ENCODE measurements around the gene NKD1.

NKD1 gene

DNA sequence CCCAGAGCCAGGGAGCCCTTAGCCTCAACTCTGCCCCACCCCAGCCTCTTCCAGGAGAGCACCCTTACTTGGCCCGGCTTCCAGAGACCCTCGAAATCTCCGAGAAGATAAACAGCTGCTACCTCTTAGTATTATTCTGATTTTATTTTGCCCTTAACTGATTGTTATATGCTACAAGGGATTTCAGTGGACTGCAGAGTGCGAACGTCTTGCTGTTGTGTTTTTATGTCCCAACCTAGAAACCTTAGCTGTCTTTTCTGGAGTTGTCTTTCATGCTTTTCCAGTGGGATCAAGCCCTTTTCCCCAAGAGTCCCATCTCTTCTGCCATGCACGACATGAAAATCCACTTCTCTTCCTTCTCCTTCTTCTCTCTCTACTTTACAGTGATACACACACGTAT, 85.9 kb downstream of the NKD1 start:
- no peak for DNase-seq

DNA sequence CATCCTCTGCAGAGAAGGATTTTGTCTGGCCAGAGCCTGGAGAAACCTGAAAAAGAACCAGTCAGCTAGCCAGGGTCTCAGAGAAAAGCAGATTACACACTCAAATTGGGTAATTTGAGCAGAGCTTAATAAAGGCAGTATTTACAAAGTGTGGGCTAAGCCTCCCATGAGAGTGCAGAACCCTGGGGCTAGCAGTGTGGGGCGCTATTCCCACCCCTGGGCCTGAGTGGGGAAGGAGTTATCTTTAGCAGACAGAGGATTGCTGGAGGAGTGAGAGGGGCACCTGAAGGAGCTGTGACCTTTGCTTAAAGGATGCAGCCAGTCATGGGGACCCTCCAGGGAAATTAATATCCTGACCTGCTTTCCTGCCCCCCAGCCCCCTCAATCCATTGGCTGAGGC, 86.8 kb downstream of the NKD1 start:
- no peak for DNase-seq

GRCh38 chr16:50635505-50636392, 87.6 kb downstream of the NKD1 start:
- DNase-seq = no peak

GRCh38 chr16:50636753-50637374, 88.7 kb downstream of the NKD1 start:
- DNase-seq = no peak

GRCh38 chr16:50637716-50638602, 89.8 kb downstream of the NKD1 start:
- no peak for DNase-seq

GRCh38 chr16:50638816-50639670, 90.8 kb downstream of the NKD1 start:
- DNase-seq = no peak

GRCh38 chr16:50640391-50640790, 92.2 kb downstream of the NKD1 start:
- no peak for DNase-seq

DNA sequence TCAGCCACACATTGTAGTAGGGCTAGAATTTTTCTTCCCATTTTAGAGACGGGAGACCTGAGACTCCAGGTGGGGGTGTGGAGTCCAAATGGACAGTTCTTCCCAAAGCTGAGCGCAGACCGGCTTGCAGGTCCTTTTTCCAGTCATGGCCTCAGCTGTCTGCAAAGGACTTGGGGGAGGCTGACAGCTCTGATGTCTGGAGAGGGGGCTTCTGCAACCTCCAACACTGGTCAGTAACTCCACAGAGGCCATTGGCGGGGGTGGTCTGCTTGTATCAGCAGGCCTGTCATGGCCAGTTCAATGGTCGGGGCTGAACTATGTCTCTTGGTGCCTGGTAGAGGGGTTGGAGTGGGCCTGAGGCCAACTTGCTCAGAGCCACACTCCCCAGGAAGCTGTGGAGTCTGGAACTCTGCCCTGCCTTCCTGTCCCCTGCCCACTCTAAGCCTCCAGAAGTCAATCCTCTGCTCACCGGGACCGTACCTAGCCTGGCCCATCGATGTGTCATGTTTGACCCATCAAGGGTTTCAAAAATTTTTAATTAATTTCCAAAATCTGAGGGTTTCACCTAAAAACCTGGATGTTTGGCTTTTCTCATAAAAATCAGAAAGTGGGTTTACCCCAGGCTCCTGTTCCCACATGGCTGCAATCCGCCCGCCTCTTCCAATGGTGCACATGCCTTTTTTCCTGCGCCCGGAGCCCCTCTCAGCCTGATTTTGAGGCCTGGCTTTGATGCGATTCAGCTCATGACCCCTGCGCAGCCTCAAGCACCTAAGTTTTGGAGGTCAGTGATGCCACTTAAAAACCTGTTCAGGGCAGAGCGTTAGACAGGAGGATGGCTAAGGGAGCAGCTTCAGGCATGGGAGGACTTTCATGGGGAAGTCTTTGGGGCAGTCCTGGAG, 93.0 kb downstream of the NKD1 start:
- DNase-seq = no peak

DNA sequence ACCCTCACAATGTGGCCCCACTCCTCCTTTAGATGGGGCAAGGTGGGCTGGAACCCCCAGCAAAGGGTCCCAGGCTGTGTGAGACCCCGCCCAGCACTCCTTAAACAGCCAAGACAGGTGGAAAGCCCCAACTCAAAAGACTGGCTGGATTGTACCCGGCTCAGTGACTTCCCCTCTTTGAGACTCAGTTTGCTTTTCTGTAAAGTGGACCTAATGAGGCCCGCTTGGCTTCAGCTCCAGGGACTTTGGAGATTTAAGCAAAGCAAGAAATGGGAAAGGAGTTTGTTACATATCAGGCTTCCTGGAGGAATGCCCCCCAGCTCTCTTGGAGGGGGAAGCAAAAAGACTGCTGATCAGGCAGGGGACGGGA, 93.6 kb downstream of the NKD1 start:
- no peak for DNase-seq

- no peak for DNase-seq
Measured at GRCh38 chr16:50642349-50642748, 94.2 kb downstream of the NKD1 start.

DNA sequence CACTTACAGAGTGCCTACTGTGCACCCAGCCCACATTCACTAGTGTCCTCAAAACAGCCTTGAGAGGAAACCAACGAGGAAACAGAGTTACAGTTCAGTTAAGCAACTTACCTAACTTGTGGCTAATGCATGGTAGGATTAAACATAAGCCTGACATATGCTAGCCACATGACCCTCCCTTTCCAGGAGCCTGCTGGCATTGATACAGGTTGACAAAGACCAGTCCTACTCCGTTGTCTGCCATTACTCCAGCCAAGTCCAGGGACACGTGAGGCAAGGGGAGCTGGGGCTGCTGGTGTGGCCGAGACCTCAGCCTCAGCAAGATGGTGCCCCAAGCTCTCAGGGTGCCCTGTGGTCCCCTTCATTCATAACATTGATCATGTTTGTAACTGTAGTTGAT, 95.0 kb downstream of the NKD1 start:
- no peak for DNase-seq

DNA sequence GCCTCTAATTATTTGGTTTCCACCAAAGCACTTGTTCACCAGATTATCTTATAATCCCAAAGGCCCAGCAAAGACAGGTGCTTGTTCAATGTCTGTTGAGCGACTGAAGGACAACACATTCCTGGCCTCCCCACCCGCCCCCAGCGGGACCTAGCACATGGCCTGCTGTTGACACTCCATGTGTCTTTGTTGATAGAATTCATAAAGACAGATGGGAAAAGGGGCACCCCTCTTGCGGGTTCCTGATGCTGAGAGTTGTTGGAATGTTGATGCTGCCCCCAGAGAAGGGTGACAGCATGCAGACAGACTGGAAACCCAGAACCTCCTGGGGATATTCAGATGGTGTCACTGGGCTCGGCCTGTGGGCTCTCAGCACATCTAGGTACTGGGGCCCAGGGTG, 96.0 kb downstream of the NKD1 start:
- DNase-seq = no peak

DNA sequence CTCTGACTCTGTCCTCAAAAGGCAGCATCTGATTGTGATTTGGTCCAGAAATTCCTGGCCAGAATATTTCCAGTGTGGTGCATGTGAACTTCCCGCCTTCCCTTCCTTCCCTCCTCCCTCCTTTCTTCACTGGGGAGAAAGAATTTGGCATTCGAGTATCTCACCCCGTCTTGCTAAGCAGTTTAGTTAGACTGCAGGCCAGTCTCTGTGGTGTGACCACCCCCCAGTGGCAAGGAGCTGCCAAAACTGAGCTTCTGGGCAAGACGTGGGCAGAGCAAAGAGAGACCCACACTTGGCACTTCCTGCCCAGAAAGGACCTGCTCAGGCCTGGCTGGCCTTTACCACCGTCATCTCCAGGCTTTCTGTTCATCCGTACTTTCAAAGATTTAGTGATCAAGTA, 96.5 kb downstream of the NKD1 start:
- DNase-seq = no peak

GRCh38 chr16:50645563-50646220, 97.5 kb downstream of the NKD1 start:
- DNase-seq = no peak

DNA sequence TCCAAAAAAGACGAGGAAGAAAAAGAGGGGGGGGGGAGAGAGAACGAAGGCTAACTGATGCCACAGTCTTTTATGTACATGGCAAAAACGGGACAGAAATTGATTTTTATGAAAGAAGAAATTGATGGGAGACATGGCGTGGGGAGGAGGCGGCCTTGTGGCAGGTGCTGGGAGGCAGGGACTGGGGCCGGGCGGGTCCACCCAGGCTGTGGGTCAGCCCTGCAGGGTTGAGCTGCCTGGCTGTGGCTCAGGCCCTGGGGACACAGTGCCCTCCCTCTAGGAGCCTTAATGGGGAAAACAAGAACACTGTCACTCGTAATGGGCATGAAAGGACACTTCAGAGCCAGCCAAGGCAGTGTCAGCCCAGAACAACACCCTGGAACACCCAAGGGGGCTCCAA, 98.1 kb downstream of the NKD1 start:
- DNase-seq = no peak

DNA sequence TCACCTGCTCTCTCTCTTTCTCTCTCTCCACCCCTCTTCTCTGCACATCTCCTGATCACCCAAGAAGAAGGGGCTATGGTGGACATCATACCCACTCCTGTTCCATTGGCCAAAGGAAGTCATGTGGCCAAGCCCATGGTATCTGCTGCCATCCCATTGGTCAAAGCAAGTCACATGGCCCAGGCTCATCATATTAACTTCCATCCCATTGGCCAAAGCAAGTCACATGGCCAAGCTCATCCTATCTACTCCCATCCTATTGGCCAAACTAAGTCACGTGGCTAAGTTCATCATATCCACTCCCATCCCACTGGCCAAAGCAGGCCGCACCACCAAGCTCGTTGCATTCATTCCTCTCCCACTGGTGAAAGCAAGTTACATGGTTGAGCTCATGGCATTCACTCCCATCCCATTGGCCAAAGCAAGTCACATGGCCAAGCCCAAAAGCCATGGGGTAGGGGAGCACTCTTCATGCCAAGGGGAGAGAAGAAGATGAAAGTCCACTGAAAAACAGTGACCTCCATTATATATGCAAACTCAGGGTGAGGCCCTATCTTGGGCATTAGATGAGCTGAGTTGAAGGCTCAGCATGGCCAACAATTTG, 103.7 kb downstream of the NKD1 start:
- no peak for DNase-seq

GRCh38 chr16:50652836-50653425, 104.7 kb downstream of the NKD1 start:
- DNase-seq = no peak

DNA sequence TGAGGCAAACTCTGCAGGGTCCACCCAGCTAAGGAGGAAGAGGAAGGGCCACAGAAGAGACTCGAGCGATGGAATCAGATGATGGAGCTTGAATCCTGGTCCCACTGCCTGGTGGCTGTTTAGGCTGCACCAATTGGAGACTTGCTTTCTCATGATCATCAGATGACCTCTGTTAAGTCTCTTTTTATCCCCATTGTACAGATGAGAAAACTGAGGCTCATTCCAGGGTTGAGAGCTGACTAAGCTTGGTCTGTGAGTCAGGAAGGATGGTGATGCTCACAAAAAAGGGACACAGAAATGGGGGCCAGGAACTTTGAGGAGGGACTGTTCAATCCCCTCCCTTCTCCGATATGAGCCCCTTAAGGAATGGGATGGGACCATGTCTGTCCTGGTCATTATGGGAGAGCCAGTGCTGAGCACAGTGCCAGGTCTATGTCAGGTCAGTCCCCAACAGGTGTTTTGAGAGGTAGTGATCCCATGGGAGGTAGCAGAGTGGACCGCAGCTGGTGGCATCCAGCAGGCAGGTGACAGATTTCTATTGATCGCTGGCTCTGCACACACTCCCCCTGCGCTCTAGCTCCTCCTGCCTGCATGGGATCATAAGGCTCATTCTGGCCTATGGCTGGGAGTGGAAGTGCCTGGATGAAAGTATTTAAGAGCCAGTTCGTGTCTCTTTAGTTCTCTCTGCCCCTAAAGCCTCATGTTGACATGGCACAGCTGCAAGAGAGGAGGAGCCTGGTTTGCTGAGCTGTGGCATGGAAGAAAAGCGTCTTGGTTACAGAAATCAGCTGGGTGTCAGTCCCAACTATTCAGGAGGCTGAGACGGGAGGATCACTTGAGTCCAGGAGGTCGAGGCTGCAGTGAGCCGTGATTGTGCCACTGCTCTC, 105.7 kb downstream of the NKD1 start:
- DNase-seq = no peak

GRCh38 chr16:50655558-50656055, 107.4 kb downstream of the NKD1 start:
- DNase-seq = no peak

All from cortex of kidney (tissue), 1 donor.